Chondrocyte (in vitro differentiated cells): ENCODE data around the gene XRCC1. TPM values are rescaled to one million over a fixed set of nuclear protein-coding genes. Genes with fewer than 3 reads are reported as not detected.

Experiments used
- DNase-seq: peaks from one replicate; pipeline ENCODE4 v3.0.0; 2021; ENCODE audit warnings: mixed read lengths, low spot score
- H3K27ac Mint-ChIP-seq: one replicate; pipeline ENCODE4 v1.8.0; 2021; ENCODE audit warnings: mild to moderate bottlenecking, moderate library complexity, mixed read lengths; ENCODE audit not compliant: unreplicated experiment
- H3K27me3 Mint-ChIP-seq: 2 replicates; pipeline ENCODE4 v1.8.0; 2021; ENCODE audit warnings: low read depth, mixed read lengths
- H3K36me3 Mint-ChIP-seq: 2 replicates; pipeline ENCODE4 v1.8.0; 2021; ENCODE audit warnings: low read depth, mixed read lengths
- H3K4me1 Mint-ChIP-seq: 2 replicates; pipeline ENCODE4 v1.8.0; 2021; ENCODE audit warnings: low read depth, mild to moderate bottlenecking, mixed read lengths
- H3K4me3 Mint-ChIP-seq: one replicate; pipeline ENCODE4 v1.8.0; 2021; ENCODE audit warnings: mild to moderate bottlenecking, moderate library complexity, mixed read lengths; ENCODE audit not compliant: unreplicated experiment
- H3K9me3 Mint-ChIP-seq: 2 replicates; pipeline ENCODE4 v1.8.0; 2021; ENCODE audit warnings: low read depth, mixed read lengths
- total RNA-seq: library from RNA; stranded (reverse); gene quantifications from 3 replicates; pipeline ENCODE4 v1.2.1, GENCODE V29; 2021
- TF ChIP-seq, protein P1 (sequence below): fragments of 200-600 bp; sonication (generic); IDR thresholded peaks from 2 replicates; pipeline ENCODE4 v1.5.0; 2021; ENCODE audit warnings: antibody characterized with exemption, mild to moderate bottlenecking, moderate library complexity

The XRCC1 gene
- total RNA-seq, 1 donor from 2014 or later = 30.5 TPM

DNA sequence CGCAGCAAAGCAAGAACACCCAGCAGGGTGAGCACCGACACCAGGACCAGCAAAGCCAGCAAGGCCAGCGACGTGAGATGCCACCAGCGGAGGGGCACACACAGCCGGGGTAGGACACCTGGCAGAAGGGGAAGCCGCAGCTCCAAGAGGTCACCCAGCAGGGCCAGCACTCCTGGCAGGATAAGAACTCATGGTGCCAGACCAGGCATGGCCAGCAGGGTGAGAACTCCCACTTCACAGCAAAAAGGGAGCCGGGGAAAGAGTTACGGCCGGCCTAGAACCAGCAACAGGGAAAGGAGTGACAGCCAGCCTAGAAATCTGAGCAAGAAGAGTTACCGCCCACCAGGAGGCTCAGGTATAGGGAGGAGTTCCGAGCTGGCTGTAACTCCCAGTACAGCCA, 37.0 kb upstream of the XRCC1 start:
- Mint-ChIP-seq H3K27me3 (no peaks in the 10 kb centered on the region), H3K36me3 (peaks cover 22% of the 10 kb centered on the region), H3K27ac (no peak overlapping the region), H3K4me1 (peaks cover 14% of the 10 kb centered on the region), H3K4me3 (no peak overlapping the region), H3K9me3 (no peaks in the 10 kb centered on the region)
- TF ChIP-seq, protein P1, sequence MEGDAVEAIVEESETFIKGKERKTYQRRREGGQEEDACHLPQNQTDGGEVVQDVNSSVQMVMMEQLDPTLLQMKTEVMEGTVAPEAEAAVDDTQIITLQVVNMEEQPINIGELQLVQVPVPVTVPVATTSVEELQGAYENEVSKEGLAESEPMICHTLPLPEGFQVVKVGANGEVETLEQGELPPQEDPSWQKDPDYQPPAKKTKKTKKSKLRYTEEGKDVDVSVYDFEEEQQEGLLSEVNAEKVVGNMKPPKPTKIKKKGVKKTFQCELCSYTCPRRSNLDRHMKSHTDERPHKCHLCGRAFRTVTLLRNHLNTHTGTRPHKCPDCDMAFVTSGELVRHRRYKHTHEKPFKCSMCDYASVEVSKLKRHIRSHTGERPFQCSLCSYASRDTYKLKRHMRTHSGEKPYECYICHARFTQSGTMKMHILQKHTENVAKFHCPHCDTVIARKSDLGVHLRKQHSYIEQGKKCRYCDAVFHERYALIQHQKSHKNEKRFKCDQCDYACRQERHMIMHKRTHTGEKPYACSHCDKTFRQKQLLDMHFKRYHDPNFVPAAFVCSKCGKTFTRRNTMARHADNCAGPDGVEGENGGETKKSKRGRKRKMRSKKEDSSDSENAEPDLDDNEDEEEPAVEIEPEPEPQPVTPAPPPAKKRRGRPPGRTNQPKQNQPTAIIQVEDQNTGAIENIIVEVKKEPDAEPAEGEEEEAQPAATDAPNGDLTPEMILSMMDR = no peak
- no peak for DNase-seq

DNA sequence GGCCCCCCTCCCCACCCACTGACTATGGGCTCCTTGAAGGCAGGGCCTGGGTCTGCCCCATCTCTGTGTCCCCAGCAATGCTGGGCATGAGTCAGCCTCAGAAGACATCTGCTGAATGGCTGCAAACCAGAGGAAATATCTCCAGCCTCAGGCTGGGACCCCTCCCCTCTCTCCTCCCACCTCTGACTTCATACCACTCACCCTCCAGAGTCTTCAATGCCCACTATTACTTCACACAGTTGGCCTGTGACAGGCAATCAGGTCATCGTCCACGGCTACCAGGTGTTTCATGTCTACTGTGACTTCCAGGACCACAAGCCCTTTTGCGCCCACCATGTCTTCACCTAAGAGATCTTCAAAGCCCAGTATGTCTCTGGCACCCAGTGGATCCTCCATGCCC, 36.5 kb upstream of the XRCC1 start, which contains the start of gene SRRM5:
Gene SRRM5, plus strand, starts transcription at position 301 of the 400 bp plus-strand sequence. Its CDS starts 34 bp downstream, at position 335.
- no peak for DNase-seq
- Mint-ChIP-seq H3K4me1 (peaks cover 12% of the 10 kb centered on the region), H3K4me3 (no peak within 1 kb of the TSS), H3K27me3 (no peaks in the 10 kb centered on the region), H3K9me3 (no peaks in the 10 kb centered on the region), H3K36me3 (peaks cover 24% of the 10 kb centered on the region), H3K27ac (peak within 1 kb of the TSS; percentile 81)
- TF ChIP-seq, protein P1 = no peak

DNA sequence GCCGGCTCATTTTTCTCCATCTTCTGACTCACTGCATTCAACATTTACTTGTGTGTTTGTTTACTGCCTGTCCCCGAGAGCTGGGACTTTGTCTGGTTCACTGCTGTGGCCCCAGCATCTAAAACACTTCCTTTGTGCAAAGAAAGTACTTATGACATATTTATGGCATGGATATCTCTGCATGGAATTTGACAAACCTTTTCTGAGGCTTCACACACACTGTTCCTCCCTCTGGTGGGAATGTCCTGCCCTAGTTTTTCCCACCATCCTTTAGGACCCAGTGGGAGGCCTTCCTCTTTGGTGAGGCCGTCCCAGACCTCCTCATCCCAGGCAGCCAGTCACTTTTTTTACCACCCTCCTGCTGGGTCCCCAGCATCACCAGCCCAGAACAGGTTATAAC, 35.2 kb upstream of the XRCC1 start:
- H3K36me3 Mint-ChIP-seq = peaks cover 24% of the 10 kb centered on the region
- H3K27me3 Mint-ChIP-seq = no peaks in the 10 kb centered on the region
- peak overlapping the region; percentile 81 for H3K27ac Mint-ChIP-seq
- H3K9me3 Mint-ChIP-seq = no peaks in the 10 kb centered on the region
- H3K4me3 Mint-ChIP-seq = no peak overlapping the region
- TF ChIP-seq, protein P1 = no peak
- H3K4me1 Mint-ChIP-seq = peaks cover 8% of the 10 kb centered on the region
- DNase-seq = no peak

DNA sequence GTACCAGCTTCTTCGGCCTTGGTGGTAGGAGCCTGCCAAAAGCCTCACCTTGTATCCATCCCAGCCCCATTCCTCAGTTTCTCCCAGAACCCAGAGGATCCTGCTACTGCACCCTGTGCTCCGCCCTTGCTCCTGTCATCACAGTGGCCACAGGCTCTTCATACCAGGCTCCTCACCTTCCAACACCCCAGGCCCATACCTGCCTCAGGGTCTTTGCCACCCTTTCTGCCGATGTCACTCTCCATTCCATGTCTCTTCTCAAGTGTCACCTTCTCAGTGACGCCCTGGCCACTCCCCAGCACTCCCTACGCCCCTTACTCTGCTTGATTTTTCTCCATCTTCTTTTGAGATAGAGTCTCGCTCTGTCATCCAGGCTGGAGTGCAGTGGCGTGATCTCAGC, 34.5 kb upstream of the XRCC1 start:
- peaks cover 8% of the 10 kb centered on the region for H3K4me1 Mint-ChIP-seq
- H3K9me3 Mint-ChIP-seq = no peaks in the 10 kb centered on the region
- H3K27ac Mint-ChIP-seq = peak overlapping the region; percentile 29
- H3K27me3 Mint-ChIP-seq = no peaks in the 10 kb centered on the region
- TF ChIP-seq, protein P1 = no peak
- H3K36me3 Mint-ChIP-seq = peaks cover 24% of the 10 kb centered on the region
- DNase-seq = no peak
- H3K4me3 Mint-ChIP-seq = no peak overlapping the region

DNA sequence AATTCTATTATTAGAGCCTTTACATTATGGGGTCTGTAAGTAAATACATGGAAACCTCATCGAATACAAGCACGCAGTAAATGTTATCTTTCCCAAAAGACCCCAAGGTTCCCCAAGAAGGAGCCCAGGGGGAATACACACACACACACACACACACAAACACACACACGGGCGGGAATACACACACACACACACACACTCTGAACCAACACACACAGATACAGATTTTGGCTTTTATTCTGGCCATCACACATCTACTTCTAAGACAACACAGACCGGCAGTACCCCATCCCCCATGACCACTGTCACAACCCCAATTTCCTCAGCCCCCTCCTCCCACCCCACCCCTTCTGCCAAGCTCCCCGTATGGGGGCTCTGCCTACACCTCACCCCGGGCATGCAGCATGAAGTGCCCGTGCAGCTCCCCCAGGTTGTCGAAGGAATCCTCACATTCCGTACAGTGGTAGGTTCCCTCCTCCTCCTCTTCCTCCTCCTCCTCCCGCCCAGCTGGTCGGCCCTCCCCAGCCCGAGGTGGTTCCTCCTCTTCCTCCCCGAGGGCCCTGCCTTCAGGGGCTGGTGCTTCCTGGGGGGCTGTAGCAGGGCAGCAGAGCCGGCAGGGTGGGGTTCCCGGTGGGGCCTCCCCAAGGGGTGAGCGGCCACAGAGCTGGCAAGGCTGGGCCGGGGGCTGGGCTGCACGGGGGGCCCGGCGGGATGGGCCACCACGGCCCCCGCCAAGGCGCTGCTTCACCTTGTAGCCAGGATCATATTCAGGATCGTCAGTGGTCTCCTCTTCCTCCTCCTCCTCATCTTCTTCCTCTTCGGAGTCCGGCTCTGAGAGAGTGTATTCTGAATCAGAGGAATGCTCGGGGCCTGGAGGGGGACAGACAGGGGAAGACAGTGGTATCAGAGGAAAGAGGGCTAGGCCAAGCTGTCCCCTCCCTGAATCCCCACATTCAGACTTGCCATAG, 32.2 kb upstream of the XRCC1 start:
- Mint-ChIP-seq H3K27ac (no peak overlapping the region), H3K27me3 (no peaks in the 10 kb centered on the region), H3K4me1 (peaks cover 8% of the 10 kb centered on the region), H3K9me3 (no peaks in the 10 kb centered on the region), H3K36me3 (peaks cover 12% of the 10 kb centered on the region), H3K4me3 (no peak overlapping the region)
- TF ChIP-seq, protein P1 = no peak
- no peak for DNase-seq
